Retinal pigment epithelial cell (primary cell): ENCODE data around the gene BORCS8.
A peak's percentile ranks its signal among the peaks of the same experiment; 100 is the strongest.

Source experiments
- DNase-seq: peaks from one replicate; pipeline ENCODE4 v3.0.0-alpha.2; 2010; ENCODE audit warnings: low read depth
- H3K4me3 ChIP-seq: 2 replicates; pipeline ENCODE4 v1.5.1; 2011; ENCODE audit warnings: mild to moderate bottlenecking, low read length, control low read depth, moderate library complexity
- TF ChIP-seq, protein P1 (sequence below): conservative IDR thresholded peaks from 2 replicates; pipeline ENCODE4 v1.5.1; 2011; ENCODE audit warnings: low read depth, low read length, control low read depth, inconsistent platforms

BORCS8 gene

DNA sequence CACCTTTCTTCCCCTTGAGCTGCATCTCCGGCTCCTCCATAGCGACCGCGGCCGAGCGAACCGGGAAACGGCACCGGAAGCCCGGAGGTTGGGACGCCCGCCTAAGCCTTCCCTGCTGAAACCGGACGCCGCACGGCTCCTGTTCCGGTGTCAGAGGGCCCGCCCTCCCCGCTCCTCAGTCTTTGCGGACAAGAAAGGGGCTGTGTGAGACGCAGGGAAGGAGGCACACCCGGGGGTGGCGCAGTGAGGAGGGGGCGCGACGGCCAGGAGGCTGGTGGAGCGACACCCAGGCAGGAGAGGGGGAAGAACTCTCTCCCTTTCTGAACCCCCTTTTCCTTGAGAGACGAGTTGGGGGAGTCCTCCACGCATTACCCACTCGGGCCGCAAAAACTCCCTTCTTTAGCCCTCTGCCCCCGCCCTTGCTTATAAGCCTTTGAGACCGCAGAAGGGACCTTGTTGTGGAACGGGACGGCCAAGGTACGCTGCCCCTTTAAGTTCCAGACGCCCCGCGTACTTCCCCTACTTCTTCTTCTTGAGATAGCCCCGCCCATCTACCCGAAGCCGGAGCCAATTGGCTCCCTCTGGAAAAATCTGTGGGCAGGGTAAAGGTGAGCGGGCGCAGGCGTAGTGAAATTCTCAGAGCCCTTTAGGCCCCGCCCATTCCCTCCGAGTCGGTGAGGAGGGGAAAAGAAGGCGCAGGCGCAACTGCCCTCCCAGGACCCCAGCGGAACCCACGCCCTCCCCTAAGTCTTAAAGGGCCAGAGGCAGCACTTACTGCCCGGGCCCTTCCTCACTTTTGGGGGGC lies at the start of gene BORCS8, which contains the start of gene RFXANK:
TSS of gene BORCS8 (minus strand) at position 75 of the 805 bp plus-strand sequence. CDS start at position 40, 35 bp downstream.
TSS of gene RFXANK (plus strand) at position 181 of the 805 bp plus-strand sequence. CDS start 1,689 bp downstream, outside the sequence.
- H3K4me3 ChIP-seq = peak within 1 kb of the TSS; percentile 80
- TF ChIP-seq, protein P1, sequence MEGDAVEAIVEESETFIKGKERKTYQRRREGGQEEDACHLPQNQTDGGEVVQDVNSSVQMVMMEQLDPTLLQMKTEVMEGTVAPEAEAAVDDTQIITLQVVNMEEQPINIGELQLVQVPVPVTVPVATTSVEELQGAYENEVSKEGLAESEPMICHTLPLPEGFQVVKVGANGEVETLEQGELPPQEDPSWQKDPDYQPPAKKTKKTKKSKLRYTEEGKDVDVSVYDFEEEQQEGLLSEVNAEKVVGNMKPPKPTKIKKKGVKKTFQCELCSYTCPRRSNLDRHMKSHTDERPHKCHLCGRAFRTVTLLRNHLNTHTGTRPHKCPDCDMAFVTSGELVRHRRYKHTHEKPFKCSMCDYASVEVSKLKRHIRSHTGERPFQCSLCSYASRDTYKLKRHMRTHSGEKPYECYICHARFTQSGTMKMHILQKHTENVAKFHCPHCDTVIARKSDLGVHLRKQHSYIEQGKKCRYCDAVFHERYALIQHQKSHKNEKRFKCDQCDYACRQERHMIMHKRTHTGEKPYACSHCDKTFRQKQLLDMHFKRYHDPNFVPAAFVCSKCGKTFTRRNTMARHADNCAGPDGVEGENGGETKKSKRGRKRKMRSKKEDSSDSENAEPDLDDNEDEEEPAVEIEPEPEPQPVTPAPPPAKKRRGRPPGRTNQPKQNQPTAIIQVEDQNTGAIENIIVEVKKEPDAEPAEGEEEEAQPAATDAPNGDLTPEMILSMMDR = no peak
- peak; percentile 94 for DNase-seq

- TF ChIP-seq, protein P1 = no peak
- H3K4me3 ChIP-seq = no peak overlapping the region
- no peak for DNase-seq
Measured at GRCh38 chr19:19240476-19240875, 48.5 kb upstream of the BORCS8 start.

GRCh38 chr19:19239675-19240074 lies 47.7 kb upstream of the BORCS8 start:
- no peak for DNase-seq
- TF ChIP-seq, protein P1 = no peak
- H3K4me3 ChIP-seq = no peak overlapping the region

GRCh38 chr19:19238126-19238894 lies 46.4 kb upstream of the BORCS8 start:
- H3K4me3 ChIP-seq = no peak overlapping the region
- no peak for DNase-seq
- TF ChIP-seq, protein P1 = no peak

- no peak overlapping the region for H3K4me3 ChIP-seq
- no peak for DNase-seq
- TF ChIP-seq, protein P1 = no peak
Measured at GRCh38 chr19:19236173-19236572, 44.2 kb upstream of the BORCS8 start.

GRCh38 chr19:19234220-19234816 lies 42.4 kb upstream of the BORCS8 start:
- H3K4me3 ChIP-seq = no peak overlapping the region
- DNase-seq = no peak
- TF ChIP-seq, protein P1 = no peak
